T-helper 1 cell treated with Interleukin-12 subunit alpha and Interleukin-12 subunit beta and Interleukin-4 antibody, amounts not matched to agents 30 ng/mL and 1 ng/mL, for 36 hours (primary cell): Measurements from ENCODE around the gene TMEM271. TPM values are rescaled to one million over a fixed set of nuclear protein-coding genes. Genes with fewer than 3 reads are reported as not detected.

Experiments
- total RNA-seq: library from RNA; stranded (reverse); gene quantifications from 2 replicates; pipeline ENCODE4 v1.2.3, GENCODE V29; 2022

Gene TMEM271
- total RNA-seq, 1 donor from 2014 or later, result not detected

Other genes starting within 250 kb of the TMEM271 start
- 25.3 and 26.3 TPM in 2 replicates for gene ZNF141, start 238.5 kb downstream of the TMEM271 start, total RNA-seq
- gene ZNF721, start 77.1 kb downstream of the TMEM271 start, total RNA-seq, result 33.8 and 34.5 TPM in 2 replicates
- gene PIGG, start 77.1 kb downstream of the TMEM271 start, total RNA-seq, result 66.5 and 72.5 TPM in 2 replicates
- 12.5 and 16.2 TPM in 2 replicates for gene PDE6B, start 49.3 kb upstream of the TMEM271 start, total RNA-seq
- 177 and 182 TPM in 2 replicates for gene ATP5ME, start 98.0 kb upstream of the TMEM271 start, total RNA-seq
- 27.9 and 29.2 TPM in 2 replicates for gene MYL5, start 98.2 kb upstream of the TMEM271 start, total RNA-seq
- 0.66 and 1.0 TPM in 2 replicates for gene SLC49A3, start 112.9 kb upstream of the TMEM271 start, total RNA-seq
- 41.8 and 43.1 TPM in 2 replicates for gene PCGF3, start 129.5 kb upstream of the TMEM271 start, total RNA-seq
- 2.1 and 3.1 TPM in 2 replicates for gene CPLX1, start 249.8 kb upstream of the TMEM271 start, total RNA-seq